Fibroblast of pulmonary artery (primary cell): Measurements from ENCODE around the gene GSTM4.

ENCODE experiments used
- DNase-seq: peaks from one replicate; pipeline ENCODE4 v3.0.0-alpha.2; 2010; ENCODE audit warnings: low read depth
- H3K4me3 ChIP-seq: replicated peaks from 2 replicates; pipeline ENCODE4 v1.5.1; 2011; ENCODE audit warnings: low read depth, mild to moderate bottlenecking, control low read depth, low read length, moderate library complexity
- CTCF ChIP-seq: IDR thresholded peaks from 2 replicates; pipeline ENCODE4 v1.5.1; 2011; ENCODE audit warnings: mild to moderate bottlenecking, control low read depth, low read length, inconsistent platforms; ENCODE audit errors: missing control alignments

The GSTM4 gene

DNA sequence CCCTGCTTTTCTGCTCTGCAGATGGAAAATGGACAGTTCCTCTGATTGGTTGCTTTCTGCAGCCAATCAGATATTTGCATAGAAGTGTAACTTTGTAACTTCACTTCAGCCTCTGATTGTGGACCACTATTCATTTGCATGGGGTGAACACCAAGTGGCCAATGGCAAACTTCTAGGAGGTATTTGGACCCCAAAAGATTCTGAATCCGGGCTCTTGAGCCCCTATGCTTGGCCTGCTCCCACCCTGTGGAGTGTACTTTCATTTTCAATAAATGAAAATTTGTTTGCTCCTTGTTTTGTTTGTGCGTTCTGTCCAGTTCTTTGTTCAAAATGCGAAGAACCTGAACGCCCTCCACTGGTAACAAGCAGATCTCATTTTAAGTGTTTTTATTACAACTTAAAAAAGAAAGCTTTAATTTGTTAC lies 6.4 kb upstream of the GSTM4 start:
- DNase-seq: peak; percentile 69
- H3K4me3 ChIP-seq: peak overlapping the region; percentile 40

DNA sequence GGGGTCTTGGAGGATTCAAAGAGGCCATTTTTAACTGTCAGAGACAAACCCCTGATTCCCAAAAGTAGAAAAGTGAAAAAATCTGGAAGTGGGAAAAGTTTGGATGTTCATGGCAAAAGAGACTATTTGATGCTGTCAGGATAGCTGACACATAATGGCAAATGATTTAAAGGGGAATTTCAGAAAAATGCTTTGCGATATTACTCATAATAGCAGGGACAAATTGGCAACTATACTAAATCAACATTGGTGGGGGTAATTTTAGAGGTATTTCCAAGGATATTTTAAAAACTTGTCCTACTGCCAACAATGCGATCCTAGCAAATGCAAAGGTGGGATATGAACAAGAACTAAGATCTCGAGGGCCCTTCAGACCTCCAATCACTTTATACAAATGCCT lies 5.3 kb upstream of the GSTM4 start:
- DNase-seq: no peak
- TF ChIP-seq CTCF: no peak
- no peak overlapping the region for H3K4me3 ChIP-seq

More for the DNA sequence above, 6.4 kb upstream of the GSTM4 start:
- TF ChIP-seq CTCF: peak; percentile 47

GRCh38 chr1:109652402-109652801 lies 3.5 kb upstream of the GSTM4 start:
- H3K4me3 ChIP-seq: no peak overlapping the region
- TF ChIP-seq CTCF: no peak
- DNase-seq: no peak

DNA sequence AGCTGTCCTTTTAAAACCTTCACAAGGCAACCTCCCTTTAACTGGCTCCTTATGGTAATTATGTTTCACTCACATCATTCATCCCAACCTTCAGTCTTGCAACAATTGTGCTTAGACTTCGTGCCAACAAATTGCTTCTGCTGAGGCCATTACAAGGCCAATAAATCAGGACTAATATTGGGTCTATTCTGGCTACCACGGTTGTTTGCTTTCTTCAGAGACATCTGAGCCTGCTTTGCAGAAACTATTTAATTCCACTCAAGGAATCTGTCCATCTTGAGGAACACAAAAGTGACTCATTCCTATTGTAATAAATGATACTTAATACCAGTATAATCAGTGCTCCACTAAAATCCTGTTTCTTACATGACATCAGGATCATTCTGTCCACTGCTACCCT lies 2.6 kb upstream of the GSTM4 start:
- no peak for TF ChIP-seq CTCF
- no peak for DNase-seq
- no peak overlapping the region for H3K4me3 ChIP-seq

DNA sequence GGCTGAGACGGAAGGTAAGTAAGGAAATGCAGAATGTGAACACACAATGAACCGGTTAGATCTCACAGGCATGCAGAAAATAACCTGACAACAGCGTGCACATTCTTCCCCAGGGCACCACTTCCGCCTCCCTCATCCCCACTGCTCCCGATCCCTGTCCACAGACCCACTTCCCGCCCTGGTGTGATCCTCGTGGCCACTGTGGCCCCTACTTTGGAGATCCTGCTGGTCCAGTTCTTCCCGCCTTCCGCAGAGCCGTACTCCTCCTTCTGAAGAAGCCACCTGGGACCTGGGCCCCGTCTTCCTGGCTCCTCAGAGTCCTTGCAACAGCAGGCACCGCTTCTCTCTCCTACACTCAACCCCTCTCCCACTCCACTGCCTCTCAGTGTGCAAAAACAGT lies 1.4 kb upstream of the GSTM4 start:
- no peak for TF ChIP-seq CTCF
- DNase-seq: no peak
- no peak overlapping the region for H3K4me3 ChIP-seq

GRCh38 chr1:109657395-109657794 lies 1.5 kb downstream of the GSTM4 start:
- no peak for TF ChIP-seq CTCF
- DNase-seq: no peak
- H3K4me3 ChIP-seq: no peak overlapping the region

DNA sequence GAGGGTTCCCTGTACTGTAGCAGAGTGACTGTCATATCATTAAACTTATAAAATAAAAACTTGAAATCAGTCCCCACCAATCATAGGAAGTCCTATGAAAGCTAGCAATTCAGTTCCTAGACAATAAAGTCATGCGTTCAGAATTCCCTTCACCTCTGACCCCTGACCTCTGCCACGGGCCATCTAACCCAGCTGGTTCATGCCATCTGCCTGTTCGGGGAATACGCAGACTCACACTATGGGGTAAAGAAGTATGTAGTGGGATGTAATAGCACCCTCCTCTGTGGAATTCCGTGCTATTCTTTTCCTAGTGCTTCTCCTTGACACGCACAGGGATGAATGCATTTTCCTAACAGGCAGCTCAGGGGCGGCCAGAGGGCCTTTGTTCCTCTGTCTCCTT lies 2.1 kb downstream of the GSTM4 start:
- DNase-seq: no peak
- no peak overlapping the region for H3K4me3 ChIP-seq
- TF ChIP-seq CTCF: no peak
